NT2/D1 (cell line): ENCODE data around the gene GPR137C.

Experiments used
- DNase-seq: peaks from one replicate; pipeline ENCODE4 v3.0.0-alpha.2; 2011; ENCODE audit warnings: low read depth, low spot score
- H3K27me3 ChIP-seq: 2 replicates; pipeline ENCODE4 v1.6.0; 2011; ENCODE audit warnings: mild to moderate bottlenecking; ENCODE audit not compliant: insufficient read length, insufficient read depth
- H3K36me3 ChIP-seq: 2 replicates; pipeline ENCODE4 v1.6.1; 2011; ENCODE audit warnings: mild to moderate bottlenecking, low read length, mixed read lengths; ENCODE audit not compliant: insufficient read depth, insufficient read length
- H3K4me1 ChIP-seq: 2 replicates; pipeline ENCODE4 v1.5.1; 2011; ENCODE audit not compliant: insufficient read depth, insufficient read length
- H3K4me3 ChIP-seq: 2 replicates; pipeline ENCODE4 v1.5.1; 2011; ENCODE audit warnings: low read depth; ENCODE audit not compliant: insufficient read length
- H3K9ac ChIP-seq: 2 replicates; pipeline ENCODE4 v1.6.0; 2011; ENCODE audit warnings: low read depth; ENCODE audit not compliant: insufficient read length
- H3K9me3 ChIP-seq: 2 replicates; pipeline ENCODE4 v1.5.1; 2011; ENCODE audit warnings: mild to moderate bottlenecking, low read length; ENCODE audit not compliant: insufficient read depth
- SUZ12 ChIP-seq: IDR thresholded peaks from 2 replicates; pipeline ENCODE4 v1.6.1; 2011; ENCODE audit not compliant: insufficient read length, insufficient read depth; ENCODE audit errors: extremely low read depth
- YY1 ChIP-seq: IDR thresholded peaks from 2 replicates; pipeline ENCODE4 v1.6.1; 2011; ENCODE audit not compliant: insufficient read length, insufficient read depth
- ZNF274 ChIP-seq: IDR thresholded peaks from 2 replicates; pipeline ENCODE4 v1.6.1; 2011; ENCODE audit warnings: mild to moderate bottlenecking, low read depth, low read length

The GPR137C gene

GRCh38 chr14:52552063-52552988, at the start of gene GPR137C, which contains the start of gene TXNDC16:
GPR137C (plus strand) TSS chr14:52552836; CDS start chr14:52553148, 312 bp downstream.
TXNDC16 (minus strand) TSS chr14:52552505; CDS start chr14:52543557, 8,948 bp downstream.
- Histone ChIP-seq H3K27me3 (peaks cover 4% of the 10 kb centered on the region), H3K4me1 (no peaks in the 10 kb centered on the region), H3K9ac (peak within 1 kb of the TSS; percentile 85), H3K4me3 (peak within 1 kb of the TSS; percentile 80), H3K36me3 (no peaks in the 10 kb centered on the region), H3K9me3 (no peaks in the 10 kb centered on the region; the same call in 1 of the 2 replicates)
- DNase-seq = peak; percentile 98
- TF ChIP-seq YY1 (no peak), SUZ12 (no peak), ZNF274 (no peak)

- Histone ChIP-seq H3K27me3 (no peaks in the 10 kb centered on the region), H3K4me3 (no peak overlapping the region)
- DNase-seq = no peak
These were observed 39.4 kb upstream of the GPR137C start for GRCh38 chr14:52513249-52513648.

GRCh38 chr14:52514046-52514811, 38.4 kb upstream of the GPR137C start:
- no peaks in the 10 kb centered on the region for H3K36me3 ChIP-seq
- H3K27me3 ChIP-seq = no peaks in the 10 kb centered on the region
- no peaks in the 10 kb centered on the region for H3K9me3 ChIP-seq
- H3K9ac ChIP-seq = no peak overlapping the region
- TF ChIP-seq ZNF274 (no peak), YY1 (no peak), SUZ12 (no peak)
- no peak overlapping the region for H3K4me3 ChIP-seq
- DNase-seq = no peak
- H3K4me1 ChIP-seq = no peaks in the 10 kb centered on the region

More at GRCh38 chr14:52513249-52513648, 39.4 kb upstream of the GPR137C start:
- Histone ChIP-seq H3K4me1 (no peaks in the 10 kb centered on the region), H3K36me3 (no peaks in the 10 kb centered on the region), H3K9me3 (no peaks in the 10 kb centered on the region), H3K9ac (no peak overlapping the region)
- no peak for TF ChIP-seq SUZ12
- TF ChIP-seq YY1 = no peak
- TF ChIP-seq ZNF274 = no peak

GRCh38 chr14:52522033-52522432, 30.6 kb upstream of the GPR137C start:
- no peak for DNase-seq
- TF ChIP-seq YY1 (no peak), SUZ12 (no peak), ZNF274 (no peak)
- H3K9me3 ChIP-seq = no peaks in the 10 kb centered on the region
- H3K4me3 ChIP-seq = no peak overlapping the region
- H3K4me1 ChIP-seq = no peaks in the 10 kb centered on the region
- H3K9ac ChIP-seq = no peak overlapping the region
- H3K36me3 ChIP-seq = no peaks in the 10 kb centered on the region
- no peaks in the 10 kb centered on the region for H3K27me3 ChIP-seq

GRCh38 chr14:52522581-52523345, 29.9 kb upstream of the GPR137C start:
- TF ChIP-seq SUZ12 = no peak
- no peak for TF ChIP-seq YY1
- TF ChIP-seq ZNF274 = no peak
- H3K4me3 ChIP-seq = no peak overlapping the region
- no peaks in the 10 kb centered on the region for H3K36me3 ChIP-seq
- H3K9ac ChIP-seq = no peak overlapping the region
- no peaks in the 10 kb centered on the region for H3K4me1 ChIP-seq
- no peak for DNase-seq
- no peaks in the 10 kb centered on the region for H3K9me3 ChIP-seq
- H3K27me3 ChIP-seq = no peaks in the 10 kb centered on the region

- no peaks in the 10 kb centered on the region for H3K27me3 ChIP-seq
- no peak overlapping the region for H3K9ac ChIP-seq
- TF ChIP-seq SUZ12 (no peak), ZNF274 (no peak), YY1 (no peak)
These were observed 25.6 kb upstream of the GPR137C start for GRCh38 chr14:52527052-52527451.

GRCh38 chr14:52531481-52531880, 21.2 kb upstream of the GPR137C start:
- no peak overlapping the region for H3K9ac ChIP-seq
- H3K27me3 ChIP-seq = no peaks in the 10 kb centered on the region
- no peak for TF ChIP-seq ZNF274
- no peak for TF ChIP-seq SUZ12
- H3K4me1 ChIP-seq = no peaks in the 10 kb centered on the region
- no peaks in the 10 kb centered on the region for H3K9me3 ChIP-seq
- H3K36me3 ChIP-seq = no peaks in the 10 kb centered on the region
- no peak for DNase-seq
- H3K4me3 ChIP-seq = no peak overlapping the region

More at GRCh38 chr14:52527052-52527451, 25.6 kb upstream of the GPR137C start:
- H3K4me3 ChIP-seq = no peak overlapping the region
- no peaks in the 10 kb centered on the region for H3K36me3 ChIP-seq
- H3K9me3 ChIP-seq = no peaks in the 10 kb centered on the region
- DNase-seq = no peak
- H3K4me1 ChIP-seq = no peaks in the 10 kb centered on the region
